K562 (cell line): ENCODE measurements around the gene ADK.

Source experiments
- CTCF ChIP-seq, 3 experiments: IDR thresholded peaks in 2 of 3; conservative IDR thresholded peaks in 1 of 3; 2 replicates each; pipeline ENCODE4 v1.5.1; 2011 to 2012; ENCODE audit warnings: low read length in 3 of 3, mild to moderate bottlenecking in 3 of 3, control low read depth in 2 of 3, improper control_type of control experiment in 1 of 3, inconsistent platforms in 1 of 3, low read depth in 1 of 3, mixed read lengths in 1 of 3, moderate library complexity in 1 of 3; ENCODE audit not compliant: insufficient read depth in 2 of 3
- ELF1 ChIP-seq: fragments of 200-800 bp; sonication (Bioruptor generic); IDR thresholded peaks from 2 replicates; pipeline ENCODE4 v1.6.1; 2016; ENCODE audit warnings: missing genetic modification characterization, missing compliant biosample characterization
- JUN ChIP-seq, 2 experiments: sonication (generic) in 1 of 2; formaldehyde crosslinking in 1 of 2; IDR thresholded peaks; 2 replicates each; pipeline versions ENCODE4 v1.6.1 to v1.8.0; 2012 to 2022; ENCODE audit warnings: borderline replicate concordance in 2 of 2, mild to moderate bottlenecking in 2 of 2, improper control_type of control experiment in 1 of 2, low read depth in 1 of 2, low read length in 1 of 2, missing genetic modification reagents in 1 of 2
- MYNN ChIP-seq, 2 experiments: sonication (generic); formaldehyde crosslinking in 1 of 2; IDR thresholded peaks; 2 replicates each; pipeline versions ENCODE4 v1.5.0 to v1.6.1; 2016 to 2020; ENCODE audit warnings: antibody characterized with exemption in 1 of 2, missing genetic modification reagents in 1 of 2
- POLR2A ChIP-seq: fragments of 450-650 bp; conservative IDR thresholded peaks from 2 replicates; pipeline ENCODE4 v1.6.1; 2016
- POLR2AphosphoS5 ChIP-seq: IDR thresholded peaks from 2 replicates; pipeline ENCODE4 v1.6.1; 2011; ENCODE audit warnings: mild to moderate bottlenecking, low read depth, low read length, moderate library complexity; ENCODE audit not compliant: control insufficient read depth, insufficient read depth

GRCh38 chr10:74394416-74394969, 243.5 kb downstream of the ADK start:
- TF ChIP-seq POLR2AphosphoS5, result no peak
- TF ChIP-seq POLR2A, result no peak
- no peak for TF ChIP-seq MYNN (IDR thresholded peaks at IDR 0.05)
- TF ChIP-seq MYNN (CRISPR knock-in tag; IDR thresholded peaks at IDR 0.05), result no peak
- TF ChIP-seq JUN (IDR thresholded peaks at IDR 0.05; ENCODE audit: borderline replicate concordance, low read depth, low read length), result no peak
- TF ChIP-seq JUN (CRISPR knock-in tag; IDR thresholded peaks at IDR 0.05; ENCODE audit: borderline replicate concordance), result no peak
- no peak for TF ChIP-seq CTCF (IDR thresholded peaks at IDR 0.05 in 2 of 3, conservative IDR thresholded peaks at IDR 0.05 in 1 of 3; ENCODE audit: insufficient read depth in 2 of 3, low read depth in 1 of 3, low read length in 3 of 3)
- no peak for TF ChIP-seq ELF1 (tag)
